Nephron (organoid): ENCODE data around the gene UGT1A3.

Experiments
- H3K27ac Mint-ChIP-seq, 3 experiments: 2 replicates each; pipeline ENCODE4 v1.8.0; 2020; ENCODE audit warnings: mixed read lengths in 3 of 3, mild to moderate bottlenecking in 2 of 3, moderate library complexity in 1 of 3
- H3K27me3 Mint-ChIP-seq: 2 replicates; pipeline ENCODE4 v1.8.0; 2021; ENCODE audit warnings: low read depth, mild to moderate bottlenecking, moderate library complexity, mixed read lengths
- H3K36me3 Mint-ChIP-seq: 2 replicates; pipeline ENCODE4 v1.8.0; 2020; ENCODE audit warnings: low read depth, mixed read lengths
- H3K4me1 Mint-ChIP-seq: 2 replicates; pipeline ENCODE4 v1.8.0; 2020; ENCODE audit warnings: mixed read lengths
- H3K4me3 Mint-ChIP-seq, 3 experiments: 2 replicates each; pipeline ENCODE4 v1.8.0; 2020; ENCODE audit warnings: mild to moderate bottlenecking in 3 of 3, mixed read lengths in 3 of 3, moderate library complexity in 2 of 3
- H3K9me3 Mint-ChIP-seq: 2 replicates; pipeline ENCODE4 v1.8.0; 2020; ENCODE audit warnings: mixed read lengths
- CTCF ChIP-seq, 3 experiments: fragments of 200-600 bp; sonication (generic); IDR thresholded peaks; one replicate each; pipeline ENCODE4 v1.5.0; 2021; ENCODE audit warnings: antibody characterized with exemption in 3 of 3; ENCODE audit not compliant: unreplicated experiment in 3 of 3

UGT1A3 gene

GRCh38 chr2:233754872-233755611, 26.2 kb downstream of the UGT1A3 start:
- Mint-ChIP-seq H3K4me1 (no peaks in the 10 kb centered on the region), H3K36me3 (no peaks in the 10 kb centered on the region), H3K4me3 (no peak overlapping the region), H3K9me3 (peaks cover 16% of the 10 kb centered on the region), H3K27me3 (peaks cover 4% of the 10 kb centered on the region), H3K27ac (no peak overlapping the region)
- TF ChIP-seq CTCF (IDR thresholded peaks at IDR 0.05; ENCODE audit: unreplicated experiment in 3 of 3): no peak

- Mint-ChIP-seq H3K36me3 (no peaks in the 10 kb centered on the region), H3K9me3 (peaks cover 12% of the 10 kb centered on the region), H3K4me3 (no peak overlapping the region), H3K27me3 (peaks cover 9% of the 10 kb centered on the region), H3K4me1 (no peaks in the 10 kb centered on the region), H3K27ac (no peak overlapping the region)
- TF ChIP-seq CTCF (IDR thresholded peaks at IDR 0.05; ENCODE audit: unreplicated experiment in 3 of 3): no peak
These were observed 27.7 kb downstream of the UGT1A3 start for GRCh38 chr2:233756429-233757081.

GRCh38 chr2:233758141-233758540, 29.3 kb downstream of the UGT1A3 start:
- Mint-ChIP-seq H3K36me3 (no peaks in the 10 kb centered on the region), H3K27ac (no peak overlapping the region), H3K4me1 (no peaks in the 10 kb centered on the region), H3K27me3 (peaks cover 9% of the 10 kb centered on the region), H3K4me3 (no peak overlapping the region), H3K9me3 (no peaks in the 10 kb centered on the region)
- no peak for TF ChIP-seq CTCF (IDR thresholded peaks at IDR 0.05; ENCODE audit: unreplicated experiment in 3 of 3)

- no peak overlapping the region for H3K27ac Mint-ChIP-seq
- no peaks in the 10 kb centered on the region for H3K4me1 Mint-ChIP-seq
- TF ChIP-seq CTCF (IDR thresholded peaks at IDR 0.05; ENCODE audit: unreplicated experiment in 3 of 3): no peak
- H3K9me3 Mint-ChIP-seq: no peaks in the 10 kb centered on the region
- no peaks in the 10 kb centered on the region for H3K36me3 Mint-ChIP-seq
- peaks cover 9% of the 10 kb centered on the region for H3K27me3 Mint-ChIP-seq
- no peak overlapping the region for H3K4me3 Mint-ChIP-seq
These were observed 30.0 kb downstream of the UGT1A3 start for GRCh38 chr2:233758849-233759248.

GRCh38 chr2:233760043-233760442, 31.2 kb downstream of the UGT1A3 start, which contains the start of gene UGT1A1:
Gene UGT1A1, plus strand, starts transcription at chr2:233760270. Its CDS starts 18 bp downstream, at chr2:233760288.
- no peaks in the 10 kb centered on the region for H3K9me3 Mint-ChIP-seq
- H3K36me3 Mint-ChIP-seq: no peaks in the 10 kb centered on the region
- no peak within 1 kb of the TSS for H3K27ac Mint-ChIP-seq
- H3K4me1 Mint-ChIP-seq: no peaks in the 10 kb centered on the region
- no peak for TF ChIP-seq CTCF (IDR thresholded peaks at IDR 0.05; ENCODE audit: unreplicated experiment in 3 of 3)
- H3K4me3 Mint-ChIP-seq: no peak within 1 kb of the TSS
- H3K27me3 Mint-ChIP-seq: peaks cover 9% of the 10 kb centered on the region
